Activated naive CD4-positive, alpha-beta T cell (primary cell): ENCODE data around the gene TNFRSF12A.

Source experiments
- DNase-seq, 4 experiments: peaks; one replicate each; lab custom pipeline; 2025; lab: John Stamatoyannopoulos, UW

TNFRSF12A gene, protein sequence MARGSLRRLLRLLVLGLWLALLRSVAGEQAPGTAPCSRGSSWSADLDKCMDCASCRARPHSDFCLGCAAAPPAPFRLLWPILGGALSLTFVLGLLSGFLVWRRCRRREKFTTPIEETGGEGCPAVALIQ

DNA sequence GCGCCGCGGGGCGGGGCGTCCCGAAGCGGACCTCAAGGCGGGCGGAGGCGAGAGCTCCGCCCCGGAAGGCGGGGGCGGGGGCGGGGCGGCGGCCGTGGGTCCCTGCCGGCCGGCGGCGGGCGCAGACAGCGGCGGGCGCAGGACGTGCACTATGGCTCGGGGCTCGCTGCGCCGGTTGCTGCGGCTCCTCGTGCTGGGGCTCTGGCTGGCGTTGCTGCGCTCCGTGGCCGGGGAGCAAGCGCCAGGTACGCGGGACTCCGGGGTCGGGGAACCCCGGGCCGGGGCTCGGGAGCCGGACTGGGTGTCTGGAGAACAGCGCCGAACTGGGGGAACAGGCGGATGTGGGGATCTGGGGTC is at the start of gene TNFRSF12A:
TNFRSF12A (plus strand) TSS at position 122 of the 357 bp plus-strand sequence; CDS start at position 152, 30 bp downstream.
- DNase-seq: peak in 2 of 4 experiments; percentile 18 to 39

DNA sequence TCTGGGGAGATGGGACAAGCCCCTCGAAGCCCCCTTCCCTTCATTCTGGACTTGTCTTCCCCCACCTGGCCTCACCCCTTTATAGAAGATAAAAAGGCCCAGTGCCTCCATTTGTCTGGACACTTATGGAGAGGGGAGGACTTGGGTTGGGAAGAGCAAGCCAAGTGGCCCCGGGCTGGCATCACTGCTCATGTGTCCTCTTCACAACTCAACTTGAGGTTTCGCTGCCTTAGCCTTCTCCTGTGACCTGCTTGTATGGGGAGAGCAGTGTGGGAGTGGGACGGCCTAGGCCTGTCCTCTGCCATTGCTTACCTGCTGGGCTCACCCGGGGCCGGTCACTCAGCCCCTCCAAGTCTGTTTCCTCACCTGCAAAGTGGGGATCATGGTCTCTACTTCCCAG is 49.6 kb upstream of the TNFRSF12A start:
- no peak for DNase-seq

DNA sequence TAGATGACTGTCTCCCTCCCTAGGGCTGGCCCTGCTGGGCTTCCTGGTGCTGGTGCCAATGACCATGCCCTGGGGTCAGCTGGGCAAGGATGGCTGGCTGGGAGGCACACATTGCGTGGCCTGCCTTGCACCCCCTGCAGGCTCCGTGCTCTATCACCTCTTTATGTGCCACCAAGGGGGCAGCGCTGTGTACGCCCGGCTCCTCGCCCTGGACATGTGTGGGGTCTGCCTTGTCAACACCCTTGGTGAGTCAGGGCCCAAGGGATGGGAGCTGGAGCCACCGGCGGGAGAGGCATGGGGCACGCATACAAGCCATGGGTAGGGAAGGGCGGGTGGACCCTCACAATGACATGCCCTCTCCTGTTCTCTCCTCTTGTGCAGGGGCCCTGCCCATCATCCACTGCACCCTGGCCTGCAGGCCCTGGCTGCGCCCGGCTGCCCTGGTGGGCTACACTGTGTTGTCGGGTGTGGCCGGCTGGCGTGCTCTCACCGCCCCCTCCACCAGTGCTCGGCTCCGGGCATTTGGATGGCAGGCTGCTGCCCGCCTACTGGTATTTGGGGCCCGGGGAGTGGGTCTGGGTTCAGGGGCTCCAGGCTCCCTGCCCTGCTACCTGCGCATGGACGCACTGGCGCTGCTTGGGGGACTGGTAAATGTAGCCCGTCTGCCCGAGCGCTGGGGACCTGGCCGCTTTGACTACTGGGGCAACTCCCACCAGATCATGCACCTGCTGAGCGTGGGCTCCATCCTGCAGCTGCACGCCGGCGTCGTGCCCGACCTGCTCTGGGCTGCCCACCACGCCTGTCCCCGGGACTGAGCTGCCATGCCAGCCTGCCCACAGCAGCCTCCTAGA is 48.8 kb upstream of the TNFRSF12A start:
- no peak for DNase-seq

DNA sequence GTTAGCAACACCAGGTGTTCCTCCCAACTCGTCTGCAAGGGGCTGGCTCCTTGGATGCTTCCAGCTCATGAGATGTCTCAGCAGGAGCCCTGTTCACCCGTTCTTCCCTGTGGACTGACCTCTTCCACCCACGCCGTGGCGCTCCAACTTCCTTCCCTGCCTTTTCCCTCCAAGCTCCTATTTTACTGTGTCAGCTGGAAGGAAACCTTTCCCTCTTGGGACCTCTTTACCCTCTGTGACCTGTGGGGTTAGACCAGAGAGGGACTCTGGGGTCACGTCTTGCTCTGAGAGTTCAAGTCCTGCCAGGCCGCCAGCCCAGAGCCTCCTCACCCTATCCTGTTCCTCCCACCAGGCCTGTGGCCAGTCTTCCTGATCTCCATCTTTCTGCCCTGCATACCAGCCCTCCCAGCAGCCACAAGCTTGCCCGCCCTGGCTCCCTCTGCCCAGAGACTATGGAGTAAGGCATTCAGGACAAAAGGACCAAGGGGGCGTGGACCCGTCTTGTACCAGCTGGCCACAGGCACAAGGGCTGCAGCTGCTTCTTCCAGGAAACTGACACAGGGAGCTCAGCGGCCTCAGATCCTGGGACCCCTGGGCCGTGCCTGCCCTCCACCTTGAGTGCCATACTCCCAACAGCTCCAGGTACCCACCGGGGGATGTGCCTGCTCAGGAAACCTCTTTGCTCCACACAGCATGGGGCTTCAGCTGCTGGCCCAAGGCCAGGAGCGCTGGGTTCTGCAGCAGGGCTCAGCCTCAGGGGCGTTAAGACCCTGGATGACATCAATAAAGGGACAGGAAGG is 48.0 kb upstream of the TNFRSF12A start:
- no peak for DNase-seq

DNA sequence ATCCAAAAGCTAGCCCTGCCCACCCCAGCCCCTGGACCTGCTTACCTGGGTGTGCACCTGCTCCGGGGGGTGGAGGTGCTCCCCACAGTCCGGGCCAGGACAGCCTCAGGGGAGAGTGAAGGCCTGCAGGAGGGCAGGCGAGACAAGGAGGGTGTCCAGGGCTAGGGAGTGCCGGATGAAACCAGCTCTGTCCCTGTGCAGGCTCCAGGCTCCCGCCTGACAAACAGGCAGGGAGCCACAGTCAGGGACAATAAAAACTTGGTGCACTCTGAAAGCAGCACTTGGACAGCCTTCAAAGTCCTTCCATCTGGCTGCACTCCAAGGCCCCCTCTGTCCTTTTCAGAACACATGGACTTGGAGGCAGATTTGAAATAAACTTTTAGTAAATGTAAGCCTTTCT is 47.1 kb upstream of the TNFRSF12A start:
- DNase-seq: no peak

DNA sequence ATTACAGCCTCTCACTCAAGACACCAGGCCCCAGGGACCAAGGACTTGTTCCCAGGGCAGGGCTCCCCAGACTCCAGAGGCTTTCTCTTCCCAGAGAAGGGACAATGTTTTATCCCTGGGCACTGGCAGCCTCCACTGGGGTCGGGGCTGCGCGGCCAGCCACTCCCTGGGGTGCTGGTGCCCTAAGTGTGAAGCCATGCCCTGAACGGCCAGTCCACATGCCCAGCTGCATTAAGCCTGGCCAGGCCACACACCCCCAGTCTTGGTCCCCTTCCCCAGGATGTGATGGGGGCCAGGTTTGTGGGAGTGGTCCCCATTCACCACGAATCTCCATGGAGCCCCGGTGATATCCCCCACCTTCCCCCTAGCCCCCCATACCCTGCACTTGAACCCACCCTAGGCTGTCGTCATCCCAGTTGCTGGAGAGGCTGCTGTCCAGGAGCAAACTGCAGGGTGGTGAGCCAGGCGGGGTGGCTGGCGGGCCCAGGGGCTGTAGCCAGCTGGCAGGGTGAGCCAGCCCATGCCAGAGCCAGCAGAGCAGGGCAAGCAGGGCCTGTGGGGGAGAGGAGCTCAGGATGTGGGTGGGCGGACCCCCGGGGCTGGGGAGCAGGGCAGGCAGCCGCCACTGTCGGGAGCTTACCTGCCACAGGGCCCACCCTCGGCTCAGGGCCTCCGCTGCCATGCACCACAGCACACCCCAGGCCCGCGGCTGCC is 46.4 kb upstream of the TNFRSF12A start:
- DNase-seq: no peak

DNA sequence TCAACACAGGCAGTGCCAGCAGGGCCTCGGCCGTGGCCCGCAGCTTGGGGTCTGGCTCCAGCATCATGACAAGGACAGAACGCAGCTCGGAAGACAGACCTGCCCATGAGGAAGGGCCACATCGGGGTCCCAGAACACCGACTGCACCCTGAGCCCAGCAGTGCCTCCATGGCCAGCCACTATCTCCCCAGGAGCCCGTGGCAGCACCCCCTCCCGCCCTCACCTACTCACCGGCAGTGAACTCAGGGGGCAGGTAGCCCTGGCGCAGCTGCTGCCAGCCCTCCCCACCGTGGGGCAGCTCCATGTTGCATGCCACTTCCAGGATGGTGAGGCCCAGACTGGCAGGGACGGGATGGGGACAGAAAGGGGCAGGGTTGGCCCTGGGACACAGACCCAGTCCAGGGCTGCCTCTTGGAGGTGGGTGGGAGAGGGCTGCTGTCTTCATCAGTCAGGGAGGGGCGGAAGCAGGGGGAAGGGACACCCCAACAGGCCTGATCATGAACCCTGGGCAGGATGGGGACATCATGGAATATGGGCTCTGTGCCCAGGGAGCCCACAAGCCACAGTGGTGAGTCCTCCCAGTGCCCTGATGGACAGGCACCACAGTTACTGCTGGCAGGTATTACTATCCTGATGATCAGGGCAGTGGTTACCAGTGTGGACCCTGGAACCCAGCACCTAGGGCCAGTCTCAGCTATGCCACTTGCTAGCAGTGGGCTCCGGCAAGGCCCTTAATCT is 45.7 kb upstream of the TNFRSF12A start:
- DNase-seq: no peak

DNA sequence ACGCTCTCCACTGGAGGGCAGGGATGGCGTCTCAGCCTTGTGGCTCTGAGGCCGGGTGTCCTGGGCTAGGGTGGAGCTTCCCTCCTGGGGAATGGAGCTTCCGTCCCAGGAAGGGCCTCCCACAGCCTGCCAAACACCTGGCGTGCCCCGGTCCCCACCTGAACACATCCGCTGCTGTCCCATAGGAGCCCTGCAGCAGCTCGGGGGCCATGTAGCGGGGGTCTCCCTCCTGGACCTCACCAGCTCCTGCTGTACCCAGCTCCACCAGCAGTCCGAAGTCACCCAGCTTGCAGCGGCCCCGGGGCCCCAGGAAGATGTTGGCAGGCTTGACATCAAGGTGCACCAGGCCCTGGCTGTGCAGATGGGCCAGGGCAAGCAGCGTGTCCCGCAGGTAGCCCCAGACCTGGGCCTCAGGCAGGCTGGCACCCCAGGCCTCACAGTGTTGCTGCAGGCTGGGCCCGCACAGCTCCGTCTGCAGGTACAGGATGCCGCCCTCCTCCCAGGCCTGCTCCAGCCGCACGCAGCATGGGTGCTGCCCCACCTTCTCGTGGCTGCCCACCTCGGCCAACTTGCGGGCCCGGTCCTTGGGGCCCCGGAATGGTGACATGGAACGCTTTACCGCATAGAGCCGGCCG is 44.9 kb upstream of the TNFRSF12A start:
- no peak for DNase-seq

DNA sequence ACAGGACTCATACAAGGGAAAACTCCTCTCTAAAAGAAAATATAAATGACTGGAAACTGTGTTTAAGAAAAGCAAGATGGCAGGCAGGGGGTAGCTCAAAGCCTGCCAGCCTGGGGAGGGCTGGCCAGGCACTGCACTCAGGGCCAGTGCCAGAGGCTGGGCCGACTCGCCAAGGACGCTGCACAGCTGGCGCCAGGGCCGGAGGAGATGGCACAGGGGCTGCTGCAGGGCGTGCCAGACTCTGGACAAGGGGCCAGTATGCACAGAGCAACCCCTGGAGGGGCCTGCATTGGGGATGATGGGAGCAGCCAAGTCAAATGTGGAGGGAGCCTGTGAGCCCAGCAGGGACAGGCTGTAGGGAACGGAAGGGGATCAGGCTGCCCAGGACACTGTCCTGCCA is 44.0 kb upstream of the TNFRSF12A start:
- no peak for DNase-seq

DNA sequence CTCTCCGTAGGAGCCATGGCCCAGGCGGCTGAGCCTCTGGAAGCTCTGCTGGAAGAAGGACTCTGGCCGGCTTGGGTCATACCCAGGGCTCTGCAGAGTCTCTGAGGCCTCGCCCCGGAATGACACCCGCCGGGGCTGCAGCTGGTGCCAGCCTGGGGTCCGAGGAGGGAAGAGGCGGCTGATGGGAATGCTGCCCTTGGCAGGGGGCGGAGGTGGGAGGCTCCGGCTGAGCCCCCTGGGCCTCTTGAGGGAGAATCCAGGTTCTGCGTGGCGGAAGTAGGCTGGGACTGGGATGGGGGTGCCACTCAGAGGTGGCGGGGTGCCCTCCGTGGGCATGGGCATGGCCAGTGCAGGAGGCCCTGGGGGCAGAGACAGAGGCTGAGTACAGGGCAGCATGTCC is 43.5 kb upstream of the TNFRSF12A start:
- DNase-seq: no peak

DNA sequence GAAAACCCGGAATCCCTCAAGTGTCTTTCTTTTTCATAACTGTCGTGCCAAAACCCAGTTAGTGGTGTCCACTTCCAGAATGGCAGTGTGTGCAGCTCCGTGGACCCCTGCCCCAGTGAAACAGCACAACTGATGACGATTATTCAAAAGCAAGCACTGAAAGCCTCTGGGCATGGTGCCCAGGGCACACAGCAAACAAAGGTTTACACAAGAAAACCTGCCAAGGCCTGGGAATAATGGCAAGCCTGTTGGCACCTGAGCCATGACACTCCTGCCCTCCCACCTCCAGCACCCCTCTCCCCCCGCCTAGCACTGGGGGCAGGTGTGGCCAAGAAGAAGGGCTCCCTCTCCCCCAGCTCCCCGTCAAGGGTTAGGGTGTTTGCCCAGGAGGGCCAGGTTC is 42.7 kb upstream of the TNFRSF12A start:
- no peak for DNase-seq

DNA sequence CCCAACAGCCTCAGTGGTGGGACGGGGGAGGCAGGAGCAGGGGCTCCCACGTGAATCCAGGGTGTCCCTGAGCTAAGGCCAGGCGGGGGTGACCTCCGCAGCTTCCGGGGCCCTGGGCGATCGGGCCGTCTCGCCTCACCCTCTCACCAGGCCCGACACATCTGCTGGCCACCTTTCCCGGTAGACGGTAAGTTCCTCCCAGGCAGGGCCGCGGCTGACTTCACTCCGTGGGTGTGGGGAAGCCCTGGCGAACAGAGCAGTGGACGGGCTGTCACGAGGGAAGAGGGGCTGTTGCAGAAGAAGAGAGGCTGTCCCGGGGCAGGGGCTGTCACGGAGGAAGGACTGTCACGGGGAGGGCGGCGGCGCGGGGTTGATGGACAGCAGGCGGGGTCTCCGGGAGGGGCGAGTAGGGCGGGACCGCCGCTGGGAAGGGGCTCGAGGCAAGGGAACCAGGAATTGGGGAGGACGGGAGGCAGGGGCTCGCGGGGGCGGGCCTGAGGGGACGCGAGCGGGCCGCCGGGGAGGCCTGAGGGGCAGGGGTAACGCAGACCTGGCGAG is 40.4 kb upstream of the TNFRSF12A start:
- no peak for DNase-seq

DNA sequence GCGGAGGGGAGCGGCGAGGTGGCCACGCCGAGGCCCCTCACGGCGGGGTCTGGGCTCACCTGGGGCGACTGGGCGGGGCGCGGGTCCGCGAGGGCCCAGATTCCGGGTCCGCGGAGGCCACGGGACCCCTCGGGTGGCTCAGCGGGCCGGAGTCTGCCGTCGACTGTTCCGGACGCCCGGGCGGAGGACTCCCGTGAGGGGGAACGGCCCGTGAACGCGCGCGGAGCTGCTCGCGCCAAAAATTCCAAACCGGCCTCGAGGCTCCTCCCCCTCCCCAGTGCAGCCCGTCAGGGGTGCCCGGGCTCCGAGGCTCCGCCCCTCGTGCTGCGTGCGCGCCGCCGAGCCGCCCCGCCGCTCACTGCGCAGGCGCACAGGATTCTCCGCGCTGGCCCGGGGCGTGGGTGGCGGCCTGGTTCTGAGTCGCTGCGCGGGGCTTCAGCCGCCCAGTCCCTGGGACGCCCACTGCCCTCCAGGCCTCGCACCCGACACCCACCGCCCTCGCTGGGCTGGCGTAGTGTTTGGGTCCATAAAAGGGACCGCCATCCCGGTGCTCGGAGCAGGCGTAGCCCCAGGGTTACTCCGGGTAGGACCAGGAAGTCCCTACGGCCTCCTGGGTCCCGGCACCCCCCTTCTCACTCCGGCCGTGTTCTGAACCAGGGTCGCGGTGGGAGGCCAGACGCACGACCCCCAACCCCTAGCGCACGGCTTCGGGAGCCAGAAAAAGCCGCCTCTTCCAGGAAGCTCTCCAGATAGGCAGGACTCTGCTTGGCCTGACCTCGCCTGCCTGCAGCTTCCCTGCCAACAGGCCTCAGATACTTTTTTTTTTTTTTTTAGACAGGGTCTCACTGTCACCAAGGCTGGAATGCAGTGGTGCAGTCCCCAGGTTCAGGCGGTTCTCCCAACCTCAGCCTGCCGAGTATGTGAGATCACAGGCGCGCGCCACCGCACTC is 39.7 kb upstream of the TNFRSF12A start, which contains the start of gene PKMYT1:
PKMYT1 (minus strand) TSS at position 220 of the 950 bp plus-strand sequence. CDS start 789 bp downstream, outside the sequence.
- DNase-seq: peak; percentile 86 to 92 (median 89)

DNA sequence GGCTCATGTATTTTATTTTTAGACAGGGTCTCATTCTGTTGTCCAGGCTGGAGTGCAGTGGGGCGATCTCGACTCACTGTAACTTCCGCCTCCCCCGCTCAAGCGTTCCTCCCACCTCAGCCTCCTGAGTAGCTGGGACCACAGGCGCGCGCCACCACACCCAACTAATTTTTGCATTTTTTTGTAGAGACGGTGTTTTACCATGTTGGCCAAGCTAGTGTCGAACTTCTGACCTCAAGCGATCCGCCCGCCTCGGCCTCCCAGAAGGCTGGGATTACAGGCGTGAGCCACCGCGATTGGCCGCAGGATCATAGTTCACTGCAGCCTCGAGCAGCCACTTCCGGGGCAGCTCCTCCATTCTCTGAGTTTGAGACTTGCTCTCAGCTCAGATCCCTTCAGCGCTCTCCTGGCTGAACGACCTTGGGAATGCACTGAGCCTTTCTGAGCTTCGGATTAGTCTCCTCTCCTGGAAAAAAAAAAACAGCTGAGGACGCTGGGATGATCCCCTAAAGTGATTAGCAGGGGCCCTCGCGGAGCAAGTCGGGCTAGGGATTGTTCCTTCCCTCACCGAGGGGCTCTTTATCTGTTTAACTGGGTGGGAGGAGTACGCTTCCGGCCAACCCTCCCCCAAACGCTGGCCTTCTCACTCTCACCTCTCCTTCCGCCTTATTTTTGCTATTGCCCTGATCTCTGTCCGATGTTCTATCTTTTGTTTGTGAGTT is 38.8 kb upstream of the TNFRSF12A start:
- DNase-seq: no peak

DNA sequence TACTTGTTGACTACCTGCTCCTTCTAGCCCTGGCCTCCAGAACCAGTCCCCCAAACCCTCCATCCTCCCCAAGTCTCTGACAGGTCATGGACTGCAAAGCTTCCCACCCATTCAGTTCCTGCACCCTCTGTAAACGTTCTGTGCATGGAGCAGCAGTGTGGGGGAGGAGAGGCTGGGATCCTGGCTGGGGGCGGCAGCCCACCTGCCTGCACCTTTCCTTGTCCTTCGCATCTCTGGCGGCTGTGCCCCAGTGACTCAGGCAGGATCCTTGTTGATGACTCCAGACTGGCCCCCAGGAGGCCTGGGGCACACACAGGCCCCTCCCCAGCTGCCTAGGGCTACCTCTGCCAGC is 38.3 kb upstream of the TNFRSF12A start:
- DNase-seq: no peak

DNA sequence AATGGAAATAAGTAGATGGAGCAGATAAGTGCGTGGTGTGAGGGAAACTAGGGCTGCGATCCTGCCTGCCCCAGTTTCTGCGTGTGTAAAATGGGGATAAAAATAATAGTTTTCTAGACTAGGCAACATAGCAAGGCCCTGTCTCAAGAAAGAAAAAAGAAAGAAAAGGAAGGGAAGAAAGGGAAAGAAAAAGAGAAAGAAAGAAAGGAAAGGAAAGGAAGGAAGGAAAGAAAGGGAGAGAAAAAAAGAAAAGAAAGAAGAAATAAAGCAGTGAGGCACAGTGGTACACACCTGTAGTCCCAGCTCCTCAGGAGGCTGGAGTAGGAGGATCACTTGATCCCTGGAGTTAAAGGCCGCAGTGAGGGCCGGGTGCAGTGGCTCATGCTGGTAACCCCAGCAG is 37.8 kb upstream of the TNFRSF12A start:
- DNase-seq: no peak

DNA sequence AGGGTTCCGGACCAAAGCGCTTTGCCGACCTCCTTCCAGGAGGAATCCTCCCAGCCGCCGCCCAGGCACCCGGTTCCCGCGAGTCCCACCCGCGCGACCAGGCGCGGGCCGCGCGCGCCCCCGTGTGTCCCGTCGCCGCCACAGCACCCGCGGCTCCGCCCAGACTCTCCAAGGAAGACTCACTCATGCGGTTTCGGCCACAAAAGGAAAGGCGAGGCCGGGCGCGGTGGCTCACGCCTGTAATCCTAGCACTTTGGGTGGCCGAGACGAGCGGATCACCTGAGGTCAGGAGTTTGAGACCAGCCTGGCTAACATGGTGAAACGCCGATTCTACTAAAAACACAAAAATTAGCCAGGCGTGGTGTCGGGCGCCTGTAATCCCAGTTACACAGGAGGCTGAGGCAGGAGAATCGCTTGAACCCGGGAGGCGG is 36.4 kb upstream of the TNFRSF12A start:
- peak; percentile 38 to 55 (median 45) for DNase-seq

DNA sequence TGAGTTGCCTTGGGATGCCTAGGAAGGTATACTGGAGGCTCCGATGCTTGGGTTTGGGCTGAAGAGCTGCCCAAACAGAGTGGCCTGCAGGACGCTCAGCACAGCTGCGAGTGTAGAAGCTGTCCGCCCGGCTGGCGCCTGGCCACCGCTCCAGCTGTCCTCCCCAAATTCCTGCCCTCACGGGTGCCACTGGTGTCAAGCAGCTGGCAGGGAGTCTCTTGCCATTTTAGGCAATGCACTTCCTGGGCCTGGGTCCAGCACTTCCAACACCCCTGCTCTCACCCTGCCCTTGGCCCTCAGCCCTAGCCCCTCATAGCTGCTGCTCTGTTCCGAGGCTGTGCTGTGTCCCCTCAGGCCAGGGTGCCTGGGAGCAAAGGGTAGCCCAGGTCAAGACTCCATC is 34.7 kb upstream of the TNFRSF12A start:
- DNase-seq: no peak

DNA sequence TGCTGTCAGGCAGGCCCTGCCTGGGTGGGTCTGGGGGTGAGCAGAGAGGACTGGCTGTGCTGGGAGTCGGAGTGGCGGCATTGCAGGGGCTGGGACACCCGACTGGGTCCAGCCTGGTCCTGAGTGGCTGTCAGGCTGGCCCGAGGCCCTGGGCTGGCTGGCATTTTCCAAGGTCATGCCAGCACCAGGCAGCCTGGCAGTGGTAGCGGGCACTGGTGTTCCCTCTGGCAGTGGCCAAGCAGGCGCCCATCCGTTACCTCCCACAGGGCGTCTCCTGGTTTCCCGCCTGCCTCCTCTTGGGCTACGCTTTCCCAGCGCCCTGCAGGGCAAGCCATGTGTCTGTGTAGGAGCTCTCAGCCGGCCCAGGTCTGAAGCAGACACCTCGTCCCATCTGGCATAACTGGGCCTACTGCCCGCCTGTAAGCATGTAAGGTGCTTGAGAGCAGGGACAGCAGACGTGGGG is 34.2 kb upstream of the TNFRSF12A start:
- no peak for DNase-seq
